Testis (tissue), 3 donors: Measurements from ENCODE around the gene PLEKHA1. TPM values are rescaled to one million over a fixed set of nuclear protein-coding genes. Genes with fewer than 3 reads are reported as not detected.

Experiments used
- DNase-seq: peaks from one replicate; pipeline ENCODE4 v3.0.0-alpha.2; 2019
- H3K27ac ChIP-seq, 2 donors: fragments of 200-600 bp; sonication (generic); one replicate each; pipeline ENCODE4 v1.5.1; 2019
- H3K27me3 ChIP-seq: fragments of 200-600 bp; sonication (generic); one replicate; pipeline ENCODE4 v1.5.1; 2019
- H3K36me3 ChIP-seq: fragments of 200-600 bp; sonication (generic); one replicate; pipeline ENCODE4 v1.5.1; 2017; ENCODE audit warnings: low read depth; ENCODE audit errors: missing control alignments
- H3K4me1 ChIP-seq: fragments of 200-600 bp; sonication (generic); one replicate; pipeline ENCODE4 v1.5.1; 2019
- H3K4me3 ChIP-seq, 2 donors: fragments of 200-600 bp; sonication (generic); one replicate each; pipeline ENCODE4 v1.5.1; 2017 to 2019
- H3K9me3 ChIP-seq: fragments of 200-600 bp; sonication (generic); one replicate; pipeline ENCODE4 v1.5.1; 2017
- POLR2A ChIP-seq: fragments of 450-650 bp; IDR thresholded peaks from one replicate; pipeline ENCODE4 v1.6.1; 2017; ENCODE audit warnings: antibody characterized with exemption, mild to moderate bottlenecking, moderate library complexity
- WGBS, 2 donors: methylation state at CpG; one replicate each; pipeline ENCODE4 v1.1.5; 2018; 5-methylcytosine and 5-hydroxymethylcytosine counted together
- intact Hi-C: fragments of 100-400 bp; cut with DNase I; formaldehyde crosslinking; loops from one replicate; pipeline ENCODE4 v1.15.1; 2023; ENCODE audit warnings: low total_unique reads
- polyA plus RNA-seq: library from polyadenylated mRNA; stranded (reverse); fragments of 350-450 nt; fragmentation: Illumina TruSeq; extraction: RNeasy Lipid Tissue Mini Kit (QIAGEN cat#74804); gene quantifications from one replicate; pipeline ENCODE4 v1.2.3, GENCODE V29; 2014; ENCODE audit warnings: low read depth, low replicate concordance; ENCODE audit not compliant: insufficient read depth
- total RNA-seq, 2 donors: library from RNA; depleted of rRNA; stranded (reverse); fragments of >200 nt; gene quantifications; one replicate each; pipeline ENCODE4 v1.2.3, GENCODE V29; 2016
- TF ChIP-seq, protein P1 (sequence below), 3 experiments: fragments of 450-650 bp in 2 of 3; fragments of 200-600 bp in 1 of 3; sonication (generic) in 1 of 3; IDR thresholded peaks; one replicate each; pipeline ENCODE4 v1.5.1; 2016 to 2019; ENCODE audit warnings: antibody characterized with exemption in 3 of 3, mild to moderate bottlenecking in 2 of 3, moderate library complexity in 1 of 3

PLEKHA1 gene
- total and polyA plus RNA-seq, 3 donors from 2014 or later: 27.6 to 66.6 (median 35.7) TPM

DNA sequence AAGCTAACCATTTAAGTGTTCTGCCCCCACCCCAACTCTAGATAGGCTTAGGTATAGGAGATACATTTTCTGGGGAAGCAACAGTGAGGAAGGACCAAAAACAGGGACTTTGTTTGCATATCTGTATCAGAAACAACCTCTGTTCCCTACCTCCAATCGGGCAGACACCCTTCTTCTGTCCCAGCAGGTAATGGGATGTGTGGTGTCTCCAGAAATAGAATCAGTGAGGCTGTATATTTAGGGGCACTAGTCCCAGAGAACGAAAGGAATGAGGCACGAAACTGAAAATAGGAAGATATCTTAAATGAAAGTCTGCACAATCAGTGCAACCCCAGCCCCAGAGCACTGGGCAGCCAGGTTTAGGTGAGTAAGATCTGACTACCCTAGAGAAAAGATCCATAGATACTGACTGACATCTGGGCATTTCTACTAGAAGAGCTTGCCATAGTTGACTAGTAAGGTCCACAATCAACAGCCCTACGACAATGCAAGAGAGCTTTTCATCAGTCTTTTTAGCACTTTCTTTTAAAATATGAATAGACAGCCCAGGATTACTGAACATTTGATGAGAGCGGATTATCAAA lies 28.1 kb downstream of the PLEKHA1 start:
- no peak overlapping the region for H3K4me3 ChIP-seq
- no peak for DNase-seq
- TF ChIP-seq POLR2A: no peak
- TF ChIP-seq, protein P1, sequence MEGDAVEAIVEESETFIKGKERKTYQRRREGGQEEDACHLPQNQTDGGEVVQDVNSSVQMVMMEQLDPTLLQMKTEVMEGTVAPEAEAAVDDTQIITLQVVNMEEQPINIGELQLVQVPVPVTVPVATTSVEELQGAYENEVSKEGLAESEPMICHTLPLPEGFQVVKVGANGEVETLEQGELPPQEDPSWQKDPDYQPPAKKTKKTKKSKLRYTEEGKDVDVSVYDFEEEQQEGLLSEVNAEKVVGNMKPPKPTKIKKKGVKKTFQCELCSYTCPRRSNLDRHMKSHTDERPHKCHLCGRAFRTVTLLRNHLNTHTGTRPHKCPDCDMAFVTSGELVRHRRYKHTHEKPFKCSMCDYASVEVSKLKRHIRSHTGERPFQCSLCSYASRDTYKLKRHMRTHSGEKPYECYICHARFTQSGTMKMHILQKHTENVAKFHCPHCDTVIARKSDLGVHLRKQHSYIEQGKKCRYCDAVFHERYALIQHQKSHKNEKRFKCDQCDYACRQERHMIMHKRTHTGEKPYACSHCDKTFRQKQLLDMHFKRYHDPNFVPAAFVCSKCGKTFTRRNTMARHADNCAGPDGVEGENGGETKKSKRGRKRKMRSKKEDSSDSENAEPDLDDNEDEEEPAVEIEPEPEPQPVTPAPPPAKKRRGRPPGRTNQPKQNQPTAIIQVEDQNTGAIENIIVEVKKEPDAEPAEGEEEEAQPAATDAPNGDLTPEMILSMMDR (IDR thresholded peaks at IDR 0.05): no peak
- H3K9me3 ChIP-seq: no peaks in the 10 kb centered on the region
- H3K27ac ChIP-seq: no peak overlapping the region
- 95% methylated on average over 5 of the region's 5 CpGs for WGBS, 2 donors
- no peaks in the 10 kb centered on the region for H3K27me3 ChIP-seq
- H3K36me3 ChIP-seq: no peaks in the 10 kb centered on the region
- intact Hi-C loops: no loop called here
- no peaks in the 10 kb centered on the region for H3K4me1 ChIP-seq

DNA sequence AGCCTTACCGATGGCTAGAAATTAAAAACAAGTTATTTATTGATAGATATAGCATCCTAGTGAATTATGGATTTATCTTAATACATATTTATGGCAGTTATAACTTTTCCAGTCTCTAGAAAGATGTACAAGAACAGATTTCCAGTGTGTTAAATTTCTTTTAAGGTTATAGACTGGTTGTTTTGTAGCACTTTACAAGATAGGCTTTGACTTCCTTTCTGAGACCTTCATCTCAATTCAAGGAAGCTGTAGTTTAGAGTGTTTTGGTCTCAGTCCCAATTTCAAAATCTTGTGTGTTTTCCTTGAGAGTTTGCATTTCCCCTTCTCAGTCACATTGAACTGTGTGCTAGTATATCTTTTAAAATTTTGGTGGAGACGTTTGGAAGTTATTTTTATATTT lies 30.1 kb downstream of the PLEKHA1 start:
- Histone ChIP-seq H3K36me3 (no peaks in the 10 kb centered on the region), H3K4me3 (no peak overlapping the region), H3K4me1 (no peaks in the 10 kb centered on the region), H3K9me3 (no peaks in the 10 kb centered on the region), H3K27me3 (no peaks in the 10 kb centered on the region), H3K27ac (peak overlapping the region in 1 of 2 donors; percentile 25)
- WGBS, 2 donors: 52 to 66% methylated on average over 2 of the region's 2 CpGs
- TF ChIP-seq POLR2A: no peak
- DNase-seq: no peak
- intact Hi-C loops: no loop called here

- Histone ChIP-seq H3K9me3 (no peaks in the 10 kb centered on the region), H3K27ac (peak overlapping the region in 1 of 2 donors; percentile 54), H3K36me3 (no peaks in the 10 kb centered on the region), H3K4me3 (no peak overlapping the region), H3K4me1 (no peaks in the 10 kb centered on the region), H3K27me3 (no peaks in the 10 kb centered on the region)
- 44 to 74% methylated on average over 8 of the region's 8 CpGs for WGBS, 2 donors
- TF ChIP-seq, protein P1 (IDR thresholded peaks at IDR 0.05): no peak
- TF ChIP-seq POLR2A: no peak
- intact Hi-C loops: no loop called here
- no peak for DNase-seq
Observed at GRCh38 chr10:122407375-122408125, 33.0 kb downstream of the PLEKHA1 start.

- intact Hi-C loops: no loop called here
- TF ChIP-seq POLR2A: no peak
- TF ChIP-seq, protein P1 (IDR thresholded peaks at IDR 0.05): no peak
- no peak overlapping the region for H3K4me3 ChIP-seq
- no peaks in the 10 kb centered on the region for H3K27me3 ChIP-seq
- no peaks in the 10 kb centered on the region for H3K36me3 ChIP-seq
- no peaks in the 10 kb centered on the region for H3K9me3 ChIP-seq
- H3K27ac ChIP-seq: no peak overlapping the region
- no peaks in the 10 kb centered on the region for H3K4me1 ChIP-seq
- DNase-seq: no peak
Observed at GRCh38 chr10:122413327-122413726, 38.8 kb downstream of the PLEKHA1 start.

GRCh38 chr10:122417667-122418066 lies 43.2 kb downstream of the PLEKHA1 start:
- no peak overlapping the region for H3K4me3 ChIP-seq
- H3K27me3 ChIP-seq: no peaks in the 10 kb centered on the region
- no peaks in the 10 kb centered on the region for H3K4me1 ChIP-seq
- WGBS, 2 donors: 90 to 91% methylated on average over 2 of the region's 2 CpGs
- intact Hi-C loops: no loop called here
- H3K9me3 ChIP-seq: no peaks in the 10 kb centered on the region
- H3K36me3 ChIP-seq: no peaks in the 10 kb centered on the region
- DNase-seq: no peak
- no peak overlapping the region for H3K27ac ChIP-seq
- TF ChIP-seq, protein P1 (IDR thresholded peaks at IDR 0.05): no peak
- TF ChIP-seq POLR2A: no peak
